ENCODE results near the gene GPR162.

DNA sequence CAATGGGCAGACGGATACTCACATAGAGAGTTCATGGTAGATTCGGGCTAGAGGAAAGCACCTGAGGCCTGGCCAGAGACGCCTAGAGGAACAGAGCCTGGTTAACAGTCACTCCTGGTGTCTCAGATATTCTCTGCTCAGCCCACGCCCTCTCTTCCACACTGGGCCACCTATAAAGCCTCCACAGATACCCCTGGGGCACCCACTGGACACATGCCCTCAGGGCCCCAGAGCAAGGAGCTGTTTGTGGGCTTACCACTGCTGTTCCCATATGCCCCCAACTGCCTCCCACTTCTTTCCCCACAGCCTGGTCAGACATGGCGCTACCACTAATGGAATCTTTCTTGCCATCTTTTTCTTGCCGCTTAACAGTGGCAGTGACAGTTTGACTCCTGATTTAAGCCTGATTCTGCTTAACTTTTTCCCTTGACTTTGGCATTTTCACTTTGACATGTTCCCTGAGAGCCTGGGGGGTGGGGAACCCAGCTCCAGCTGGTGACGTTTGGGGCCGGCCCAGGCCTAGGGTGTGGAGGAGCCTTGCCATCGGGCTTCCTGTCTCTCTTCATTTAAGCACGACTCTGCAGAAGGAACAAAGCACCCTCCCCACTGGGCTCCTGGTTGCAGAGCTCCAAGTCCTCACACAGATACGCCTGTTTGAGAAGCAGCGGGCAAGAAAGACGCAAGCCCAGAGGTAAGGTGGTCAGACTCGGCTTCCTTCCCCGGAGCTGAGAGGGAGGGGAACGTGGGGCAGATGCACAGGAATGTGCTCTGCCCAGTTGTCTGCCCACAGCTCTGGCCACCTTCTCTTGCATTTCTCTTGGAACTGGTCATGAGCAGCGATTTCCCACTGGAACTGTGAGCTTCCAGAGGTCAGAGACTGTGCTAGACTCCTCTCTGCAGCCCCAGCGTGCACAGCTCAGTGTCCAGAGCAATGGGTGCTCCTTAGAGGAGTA lies 32.4 kb upstream of the GPR162 start, which contains the start of gene CD4:
- no peak for TF ChIP-seq CTCF (conservative IDR thresholded peaks at IDR 0.05)
- TF ChIP-seq EZH2 (IDR thresholded peaks at IDR 0.05; ENCODE audit: low read depth), result no peak

Data from PC-9 (cell line).